Measurements from ENCODE around the gene STAT5A.

DNA sequence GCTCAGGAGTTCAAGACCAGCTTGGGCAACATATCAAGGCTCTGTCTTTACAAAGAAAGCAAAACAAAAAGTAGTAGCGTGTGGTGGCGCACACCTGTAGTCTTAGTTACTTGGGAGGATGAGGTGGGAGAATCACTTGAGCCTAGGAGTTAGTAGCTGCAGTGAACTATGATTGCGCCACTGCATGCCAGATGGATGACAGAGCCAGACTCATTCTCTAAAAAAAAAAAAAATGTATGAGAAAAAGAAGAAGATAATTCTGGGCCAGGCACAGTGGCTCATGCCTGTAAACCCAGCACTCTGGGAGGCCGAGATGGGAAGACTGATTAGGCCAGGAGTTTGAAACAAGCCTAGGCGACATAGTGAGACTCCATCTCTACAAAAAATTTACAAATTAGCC, 40.6 kb upstream of the STAT5A start:
- TF ChIP-seq CTCF (optimal IDR thresholded peaks at IDR 0.05 in 1 of 3, IDR thresholded peaks at IDR 0.05 in 1 of 3, conservative IDR thresholded peaks at IDR 0.05 in 1 of 3; ENCODE audit: extremely low read depth in 1 of 3, insufficient read depth in 2 of 3, low read length in 3 of 3), result no peak
- TF ChIP-seq EZH2 (IDR thresholded peaks at IDR 0.05; ENCODE audit: low read length), result no peak
